K562 (cell line): ENCODE data around the gene CD47. TPM values are rescaled to one million over a fixed set of nuclear protein-coding genes. Genes with fewer than 3 reads are reported as not detected.

Experiments used
- ADNP ChIP-seq: fragments of 200-800 bp; sonication (Bioruptor generic); IDR thresholded peaks from 2 replicates; pipeline ENCODE4 v1.6.1; 2016; ENCODE audit warnings: missing genetic modification characterization, missing compliant biosample characterization
- CBFA2T2 ChIP-seq: fragments of 450-650 bp; conservative IDR thresholded peaks from 2 replicates; pipeline ENCODE4 v1.6.1; 2017; ENCODE audit warnings: mild to moderate bottlenecking
- CBX8 ChIP-seq: fragments of 200-600 bp; sonication (generic); IDR thresholded peaks from 2 replicates; pipeline ENCODE4 v1.6.1; 2012; ENCODE audit warnings: borderline replicate concordance, mixed run types, low read depth, mild to moderate bottlenecking, moderate library complexity, mixed read lengths, low read length, control low read depth, inconsistent platforms; ENCODE audit not compliant: poor library complexity, severe bottlenecking; ENCODE audit errors: extremely low read depth
- CREB1 ChIP-seq, 2 experiments: sonication (generic) in 1 of 2; formaldehyde crosslinking in 1 of 2; IDR thresholded peaks; 2 replicates each; pipeline versions ENCODE4 v1.6.1 to v1.8.0; 2012 to 2022; ENCODE audit warnings: inconsistent platforms in 1 of 2, mild to moderate bottlenecking in 1 of 2, missing genetic modification reagents in 1 of 2, moderate library complexity in 1 of 2
- DMBX1 ChIP-seq: fragments of 250-450 bp; sonication (Bioruptor Pico); IDR thresholded peaks from 2 replicates; pipeline ENCODE4 v1.8.0; 2022; ENCODE audit warnings: inconsistent platforms, mild to moderate bottlenecking, moderate library complexity, borderline replicate concordance
- MAFG ChIP-seq: fragments of 450-650 bp; conservative IDR thresholded peaks from 2 replicates; pipeline ENCODE4 v1.6.1; 2016; ENCODE audit warnings: missing genetic modification characterization, missing compliant biosample characterization
- MECOM ChIP-seq: fragments of 250-450 bp; sonication (Bioruptor Pico); IDR thresholded peaks from 2 replicates; pipeline ENCODE4 v1.8.0; 2022; ENCODE audit warnings: inconsistent platforms
- NCOR1 ChIP-seq: fragments of 450-650 bp; IDR thresholded peaks from 2 replicates; pipeline ENCODE4 v1.6.1; 2016; ENCODE audit warnings: mild to moderate bottlenecking, moderate library complexity
- NFIC ChIP-seq: fragments of 450-650 bp; IDR thresholded peaks from 2 replicates; pipeline ENCODE4 v1.6.1; 2017; ENCODE audit warnings: mild to moderate bottlenecking, inconsistent platforms
- PHF20 ChIP-seq: fragments of 450-650 bp; IDR thresholded peaks from 2 replicates; pipeline ENCODE4 v1.6.1; 2018; ENCODE audit not compliant: partially characterized antibody
- RFX1 ChIP-seq: fragments of 450-650 bp; IDR thresholded peaks from 2 replicates; pipeline ENCODE4 v1.6.1; 2016; ENCODE audit warnings: mild to moderate bottlenecking, moderate library complexity
- SRSF7 ChIP-seq: fragments of 200-400 bp; formaldehyde crosslinking; optimal IDR thresholded peaks from 2 replicates; pipeline ENCODE3; 2017; ENCODE audit warnings: mild to moderate bottlenecking, low read depth, low read length
- TAF1 ChIP-seq: IDR thresholded peaks from 2 replicates; pipeline ENCODE4 v1.6.1; 2011; ENCODE audit warnings: mild to moderate bottlenecking, low read length, moderate library complexity; ENCODE audit not compliant: insufficient read depth, control insufficient read depth, severe bottlenecking; ENCODE audit errors: extremely low read depth
- TAL1 ChIP-seq: fragments of 450-650 bp; IDR thresholded peaks from 2 replicates; pipeline ENCODE4 v1.6.1; 2016; ENCODE audit warnings: mild to moderate bottlenecking
- TSHZ1 ChIP-seq: fragments of 250-450 bp; sonication (Bioruptor Pico); IDR thresholded peaks from 2 replicates; pipeline ENCODE4 v1.4.0; 2020; ENCODE audit warnings: mild to moderate bottlenecking, moderate library complexity
- U2AF1 ChIP-seq: fragments of 200-400 bp; formaldehyde crosslinking; optimal IDR thresholded peaks from 2 replicates; pipeline ENCODE3; 2017; ENCODE audit warnings: mild to moderate bottlenecking, low read depth, low read length, moderate library complexity
- YBX1 ChIP-seq: fragments of 450-650 bp; IDR thresholded peaks from 2 replicates; pipeline ENCODE4 v1.7.1; 2016; ENCODE audit warnings: mild to moderate bottlenecking
- ZBTB43 ChIP-seq: sonication (generic); formaldehyde crosslinking; IDR thresholded peaks from 2 replicates; pipeline ENCODE4 v1.8.0; 2023; ENCODE audit warnings: mild to moderate bottlenecking, missing genetic modification reagents
- ZNF134 ChIP-seq: fragments of 250-450 bp; sonication (Bioruptor Pico); conservative IDR thresholded peaks from 2 replicates; pipeline ENCODE4 v1.4.0; 2020
- ZNF24 ChIP-seq: fragments of 450-650 bp; IDR thresholded peaks from 2 replicates; pipeline ENCODE4 v1.6.1; 2016
- ZNF408 ChIP-seq: fragments of 250-450 bp; sonication (Bioruptor Pico); IDR thresholded peaks from 2 replicates; pipeline ENCODE4 v1.4.0; 2020; ENCODE audit warnings: low read depth, mild to moderate bottlenecking, moderate library complexity
- polyA plus RNA-seq, 8 experiments: library from polyadenylated mRNA; depleted of rRNA in 4 of 8; stranded (reverse) in 5 of 8; unstranded in 3 of 8; fragments of >200 nt; fragmentation: Nextera tagmentation in 2 of 8; fragmentation: Illumina TruSeq in 1 of 8; extraction: Ambion mirVana in 2 of 8; extraction: Trizol in 1 of 8; gene quantifications; 2 replicates each; pipeline versions ENCODE4 v1.2.1 to v1.2.3, GENCODE V29; 2011 to 2014; ENCODE audit warnings: inconsistent platforms in 1 of 8, missing spikeins in 1 of 8
- total RNA-seq, 7 experiments: library from RNA; depleted of rRNA in 6 of 7; stranded (reverse); fragments of >200 nt in 6 of 7; fragmentation: Illumina TruSeq in 2 of 7; extraction: Trizol in 2 of 7; gene quantifications; 2 replicates each; pipeline versions ENCODE4 v1.2.1 to v1.2.3, GENCODE V29; 2011 to 2021; ENCODE audit warnings: low replicate concordance in 1 of 7

Gene CD47
- total and polyA plus RNA-seq, 9 of the 15 experiments (the other 6 are each of a cell fraction or from before 2014, with no cell fraction given), result 10.2 to 62.6 (median 36.3) TPM

DNA sequence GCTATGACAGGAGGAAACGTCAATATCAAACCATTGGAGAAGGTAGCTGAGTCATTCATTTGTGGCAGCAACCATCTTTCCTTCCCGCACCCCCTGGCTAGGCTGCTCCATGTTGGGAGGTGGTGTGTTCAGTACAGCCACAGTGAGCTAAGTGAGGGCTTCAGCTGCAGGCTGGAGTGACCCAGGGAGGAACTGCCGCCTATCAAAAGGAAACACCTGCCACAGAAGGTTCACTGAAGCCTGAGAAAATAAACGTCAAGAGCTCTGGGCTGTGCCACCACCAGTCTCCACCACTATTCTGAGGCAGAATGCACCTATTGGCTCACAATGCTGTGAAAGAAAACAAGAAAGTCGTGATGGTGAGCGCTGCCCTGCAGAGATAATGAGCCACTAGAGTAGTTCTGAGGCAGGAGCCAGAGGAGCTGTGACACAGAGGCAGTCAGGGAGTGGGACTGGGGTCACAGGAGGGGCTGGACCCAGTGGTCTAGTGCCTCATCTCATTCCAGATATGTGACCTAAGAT lies 34.8 kb upstream of the CD47 start (continued):
- TF ChIP-seq NFIC, result no peak; the same call in 1 of the 2 replicates
- no peak for TF ChIP-seq ZNF134 (CRISPR knock-in tag)
- TF ChIP-seq YBX1, result no peak
- peak; percentile 41; the same call in 1 of the 2 replicates for TF ChIP-seq TAL1
- no peak for TF ChIP-seq MECOM (CRISPR knock-in tag)
- no peak for TF ChIP-seq SRSF7
- TF ChIP-seq PHF20, result no peak
- no peak for TF ChIP-seq CBX8
- peak; percentile 29; the same call in 1 of the 2 replicates for TF ChIP-seq NCOR1
- TF ChIP-seq CREB1 (IDR thresholded peaks at IDR 0.05), result no peak
- TF ChIP-seq CREB1 (CRISPR knock-in tag; IDR thresholded peaks at IDR 0.05), result no peak
- TF ChIP-seq ADNP, result no peak
- no peak for TF ChIP-seq DMBX1 (CRISPR knock-in tag)
- no peak for TF ChIP-seq U2AF1
- no peak for TF ChIP-seq ZNF408 (CRISPR knock-in tag)
- no peak for TF ChIP-seq RFX1
- TF ChIP-seq ZBTB43, result no peak
- TF ChIP-seq MAFG (tag), result peak; percentile 21; the same call in 1 of the 2 replicates
- peak; percentile 17 for TF ChIP-seq TAF1
- TF ChIP-seq CBFA2T2, result peak; percentile 57
- no peak for TF ChIP-seq TSHZ1
- no peak for TF ChIP-seq ZNF24
